Measurements from ENCODE around the gene NUTM2D. TPM values are rescaled to one million over a fixed set of nuclear protein-coding genes. Genes with fewer than 3 reads are reported as not detected.
"Not testable (repeated sequence)": the region's sequence is repeated elsewhere in the genome, so short reads cannot be mapped to it uniquely, and the experiment has no call there.

The NUTM2D gene
- total RNA-seq, 1 experiment from 2014 or later = 1.2 TPM

DNA sequence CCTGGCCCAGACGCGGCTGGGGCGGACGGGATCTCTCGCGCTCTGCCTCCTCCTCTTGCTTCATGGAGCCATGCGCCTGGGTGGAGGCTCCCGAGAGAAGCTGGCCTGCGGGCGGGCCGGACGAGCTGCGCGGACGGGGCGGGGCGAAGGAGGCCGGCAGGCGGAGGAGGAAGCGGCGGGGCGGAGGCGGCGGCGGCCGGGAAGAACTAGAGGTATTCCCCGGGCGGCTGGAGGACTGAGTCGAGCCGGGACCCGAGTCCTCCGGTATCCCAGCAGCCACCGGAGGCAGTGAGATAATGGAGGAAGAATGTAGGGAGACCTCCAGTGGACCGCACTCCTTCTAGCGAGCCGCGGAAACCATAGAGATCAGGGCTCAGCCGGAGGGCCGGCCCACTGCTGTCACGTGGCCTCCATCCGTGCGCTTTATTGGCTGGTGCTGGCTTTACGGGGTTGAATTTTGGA, 15.3 kb upstream of the NUTM2D start:
- DNase-seq (peak; percentile 77), ATAC-seq (peak; percentile 84)
- H3K36me3 ChIP-seq (ENCODE audit: low read depth, low read length); H3K9me3 ChIP-seq (ENCODE audit: low read length); H3K27me3 ChIP-seq (ENCODE audit: low read length); intact Hi-C loops (cut with micrococcal nuclease); CTCF ChIA-PET; H3K4me1 ChIP-seq (ENCODE audit: insufficient read depth, low read length); H3F3A ChIP-seq (ENCODE audit: low read length, unreplicated experiment); H4K20me1 ChIP-seq (ENCODE audit: low read length); BruUV-seq (replicated peaks); H3K9me2 ChIP-seq (replicated peaks; ENCODE audit: low read length); POLR2A ChIA-PET (ENCODE audit: unreplicated experiment): not testable (repeated sequence)
- Histone ChIP-seq H3K79me2 (ENCODE audit: low read length) (peaks cover 17% of the 10 kb centered on the region), H3K9ac (ENCODE audit: low read length) (peak overlapping the region; percentile 75), H3K27ac (ENCODE audit: low read length) (peak overlapping the region; percentile 46), H3K4me2 (ENCODE audit: low read length) (0 out of 2 replicates have a peak overlapping the region, but pooled peaks have one; percentile 44), H3K4me3 (ENCODE audit: low read length) (peak overlapping the region; percentile 66), H2AFZ (ENCODE audit: low read length) (peak overlapping the region; percentile 53; the same call in 1 of the 2 replicates)

DNA sequence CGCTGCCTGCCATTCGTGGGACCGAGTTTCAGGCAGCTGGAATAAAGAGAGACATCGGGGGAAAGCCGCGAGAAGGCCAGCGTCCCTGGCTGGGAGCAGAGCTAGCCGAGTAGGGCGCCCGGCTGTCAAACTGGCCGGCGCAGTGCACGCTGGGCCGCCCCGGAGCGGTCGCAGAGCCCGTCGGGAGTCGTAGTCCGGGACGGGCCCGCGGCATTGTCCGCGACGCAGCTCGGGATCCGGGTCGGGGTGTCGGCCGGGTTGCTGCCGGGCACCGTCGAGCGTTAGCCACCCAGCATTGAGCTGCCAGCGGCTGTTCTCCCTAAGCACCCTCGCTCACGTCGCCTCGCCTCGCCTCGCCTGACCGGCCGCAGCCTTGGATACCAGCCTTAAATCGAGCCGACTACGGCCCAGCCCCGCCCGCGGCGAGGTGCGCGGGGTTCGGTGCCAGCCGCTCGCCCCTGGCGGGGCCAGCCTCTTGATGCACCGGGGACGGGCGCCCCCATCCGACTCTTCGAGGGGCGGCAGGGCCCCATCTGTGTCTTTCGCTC, 14.8 kb upstream of the NUTM2D start:
- ATAC-seq = peak; percentile 59
- H3K4me3 ChIP-seq (ENCODE audit: low read length) = peak overlapping the region; percentile 44; the same call in 1 of the 2 replicates
- peak; percentile 51 for DNase-seq
- peaks cover 14% of the 10 kb centered on the region for H3K79me2 ChIP-seq (ENCODE audit: low read length)
- H3K4me1 ChIP-seq (ENCODE audit: insufficient read depth, low read length); H3K36me3 ChIP-seq (ENCODE audit: low read depth, low read length); H3K4me2 ChIP-seq (ENCODE audit: low read length); H3K9me2 ChIP-seq (replicated peaks; ENCODE audit: low read length); H3K27me3 ChIP-seq (ENCODE audit: low read length); POLR2A ChIA-PET (ENCODE audit: unreplicated experiment); CTCF ChIA-PET; H3F3A ChIP-seq (ENCODE audit: low read length, unreplicated experiment); H4K20me1 ChIP-seq (ENCODE audit: low read length); intact Hi-C loops (cut with micrococcal nuclease); H3K9me3 ChIP-seq (ENCODE audit: low read length); H2AFZ ChIP-seq (ENCODE audit: low read length): not testable (repeated sequence)
- peak overlapping the region; percentile 40; the same call in 1 of the 2 replicates for H3K9ac ChIP-seq (ENCODE audit: low read length)
- H3K27ac ChIP-seq (ENCODE audit: low read length) = peak overlapping the region; percentile 37; the same call in 1 of the 2 replicates
- TSS peak; percentile 55 for BruUV-seq (replicated peaks)

DNA sequence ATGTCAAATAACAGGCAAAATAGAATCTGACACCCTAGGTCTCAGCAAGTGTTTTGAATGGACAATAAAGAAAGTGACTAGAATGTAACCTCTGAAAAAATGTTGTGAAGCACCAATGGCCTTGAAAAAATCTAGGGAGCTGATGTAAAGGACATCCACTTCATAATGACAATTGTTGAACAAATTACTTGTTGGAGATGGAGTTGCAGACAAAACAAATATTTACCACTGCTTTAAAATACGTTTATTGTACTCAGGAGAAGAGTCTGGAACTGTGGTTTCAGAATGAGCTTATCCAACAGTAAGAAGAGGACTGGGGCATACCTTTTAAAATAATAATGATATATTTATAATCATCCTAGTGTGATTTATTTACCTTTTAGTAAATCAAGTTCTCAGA, 11.8 kb upstream of the NUTM2D start:
- H2AFZ ChIP-seq (ENCODE audit: low read length); ATAC-seq; H3K4me2 ChIP-seq (ENCODE audit: low read length); H4K20me1 ChIP-seq (ENCODE audit: low read length); H3K4me1 ChIP-seq (ENCODE audit: insufficient read depth, low read length); H3K27ac ChIP-seq (ENCODE audit: low read length); H3F3A ChIP-seq (ENCODE audit: low read length, unreplicated experiment); intact Hi-C loops (cut with micrococcal nuclease); H3K36me3 ChIP-seq (ENCODE audit: low read depth, low read length); H3K79me2 ChIP-seq (ENCODE audit: low read length); H3K27me3 ChIP-seq (ENCODE audit: low read length); POLR2A ChIA-PET (ENCODE audit: unreplicated experiment); BruUV-seq (replicated peaks); H3K4me3 ChIP-seq (ENCODE audit: low read length); H3K9me3 ChIP-seq (ENCODE audit: low read length); CTCF ChIA-PET; DNase-seq; H3K9me2 ChIP-seq (replicated peaks; ENCODE audit: low read length); H3K9ac ChIP-seq (ENCODE audit: low read length): not testable (repeated sequence)

DNA sequence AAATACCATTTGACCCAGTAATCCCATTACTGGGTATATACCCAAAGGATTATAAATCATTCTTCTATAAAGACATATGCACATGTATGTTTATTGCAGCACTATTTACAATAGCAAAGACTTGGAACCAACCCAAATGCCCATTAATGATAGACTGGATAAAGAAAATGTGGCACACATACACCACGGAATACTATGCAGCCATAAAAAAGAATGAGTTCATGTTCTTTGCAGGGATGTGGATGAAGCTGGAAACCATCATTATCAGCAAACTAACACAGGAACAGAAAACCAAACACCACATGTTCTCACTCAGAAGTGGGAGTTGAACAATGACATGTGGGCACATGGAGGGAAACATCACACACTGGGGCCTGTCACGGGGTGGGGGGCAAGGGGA, 7.4 kb upstream of the NUTM2D start:
- DNase-seq; ATAC-seq; H3K27me3 ChIP-seq (ENCODE audit: low read length); POLR2A ChIA-PET (ENCODE audit: unreplicated experiment); H3K9me3 ChIP-seq (ENCODE audit: low read length); H3K36me3 ChIP-seq (ENCODE audit: low read depth, low read length); H2AFZ ChIP-seq (ENCODE audit: low read length); H3K9me2 ChIP-seq (replicated peaks; ENCODE audit: low read length); H3K4me1 ChIP-seq (ENCODE audit: insufficient read depth, low read length); BruUV-seq (replicated peaks); H3K4me2 ChIP-seq (ENCODE audit: low read length); H3K27ac ChIP-seq (ENCODE audit: low read length); H3F3A ChIP-seq (ENCODE audit: low read length, unreplicated experiment); H3K9ac ChIP-seq (ENCODE audit: low read length); intact Hi-C loops (cut with micrococcal nuclease); H3K79me2 ChIP-seq (ENCODE audit: low read length); H4K20me1 ChIP-seq (ENCODE audit: low read length); H3K4me3 ChIP-seq (ENCODE audit: low read length); CTCF ChIA-PET: not testable (repeated sequence)

DNA sequence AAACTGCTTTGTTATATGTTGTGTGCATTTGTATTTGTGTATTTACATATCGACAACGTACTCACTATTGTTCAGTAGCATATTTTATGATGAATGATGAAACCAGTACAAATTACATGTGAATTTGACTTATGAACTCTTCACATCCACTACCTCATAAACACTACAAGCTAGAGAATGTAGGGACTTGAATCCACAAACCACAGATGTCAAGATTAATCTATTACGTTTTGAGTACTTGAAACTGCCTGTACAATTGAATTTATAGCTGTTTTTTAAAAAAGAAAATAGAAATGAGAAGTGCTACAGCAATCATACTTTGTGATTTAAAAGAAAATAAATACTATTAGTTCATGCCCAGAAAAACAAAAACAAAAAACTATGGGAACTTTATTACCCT, 4.7 kb upstream of the NUTM2D start:
- CTCF ChIA-PET; DNase-seq; H3K4me2 ChIP-seq (ENCODE audit: low read length); H4K20me1 ChIP-seq (ENCODE audit: low read length); H3K27me3 ChIP-seq (ENCODE audit: low read length); H3F3A ChIP-seq (ENCODE audit: low read length, unreplicated experiment); H3K9ac ChIP-seq (ENCODE audit: low read length); H3K4me1 ChIP-seq (ENCODE audit: insufficient read depth, low read length); BruUV-seq (replicated peaks); H3K27ac ChIP-seq (ENCODE audit: low read length); intact Hi-C loops (cut with micrococcal nuclease); H3K79me2 ChIP-seq (ENCODE audit: low read length); H3K9me3 ChIP-seq (ENCODE audit: low read length); H3K9me2 ChIP-seq (replicated peaks; ENCODE audit: low read length); POLR2A ChIA-PET (ENCODE audit: unreplicated experiment); ATAC-seq; H3K36me3 ChIP-seq (ENCODE audit: low read depth, low read length); H3K4me3 ChIP-seq (ENCODE audit: low read length); H2AFZ ChIP-seq (ENCODE audit: low read length): not testable (repeated sequence)

DNA sequence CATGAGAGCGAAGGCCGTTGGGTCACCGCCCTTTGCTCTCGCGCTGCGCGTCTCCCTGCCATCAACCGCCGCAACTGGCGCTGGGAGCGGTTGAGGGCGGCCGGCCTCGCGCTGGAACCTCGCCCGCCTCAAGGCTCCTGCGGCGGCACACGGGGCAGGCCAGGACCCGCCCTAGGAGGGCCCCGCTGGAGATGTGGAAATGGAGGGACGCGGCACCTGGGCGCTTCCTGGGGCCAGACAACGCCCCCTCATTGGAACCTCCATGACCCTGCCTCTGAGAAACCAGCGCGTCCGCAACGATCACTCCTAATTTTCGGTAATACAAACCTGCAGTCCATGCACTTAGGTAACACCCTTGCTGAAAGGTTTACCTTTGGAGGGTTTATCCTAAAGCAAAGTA, 2.4 kb upstream of the NUTM2D start:
- H3K27ac ChIP-seq (ENCODE audit: low read length); H3K4me3 ChIP-seq (ENCODE audit: low read length); H3K36me3 ChIP-seq (ENCODE audit: low read depth, low read length); H4K20me1 ChIP-seq (ENCODE audit: low read length); H3F3A ChIP-seq (ENCODE audit: low read length, unreplicated experiment); H3K4me1 ChIP-seq (ENCODE audit: insufficient read depth, low read length); CTCF ChIA-PET; POLR2A ChIA-PET (ENCODE audit: unreplicated experiment); H3K79me2 ChIP-seq (ENCODE audit: low read length); H3K9me3 ChIP-seq (ENCODE audit: low read length); DNase-seq; ATAC-seq; H3K27me3 ChIP-seq (ENCODE audit: low read length); BruUV-seq (replicated peaks); H2AFZ ChIP-seq (ENCODE audit: low read length); intact Hi-C loops (cut with micrococcal nuclease); H3K9me2 ChIP-seq (replicated peaks; ENCODE audit: low read length); H3K4me2 ChIP-seq (ENCODE audit: low read length); H3K9ac ChIP-seq (ENCODE audit: low read length): not testable (repeated sequence)

DNA sequence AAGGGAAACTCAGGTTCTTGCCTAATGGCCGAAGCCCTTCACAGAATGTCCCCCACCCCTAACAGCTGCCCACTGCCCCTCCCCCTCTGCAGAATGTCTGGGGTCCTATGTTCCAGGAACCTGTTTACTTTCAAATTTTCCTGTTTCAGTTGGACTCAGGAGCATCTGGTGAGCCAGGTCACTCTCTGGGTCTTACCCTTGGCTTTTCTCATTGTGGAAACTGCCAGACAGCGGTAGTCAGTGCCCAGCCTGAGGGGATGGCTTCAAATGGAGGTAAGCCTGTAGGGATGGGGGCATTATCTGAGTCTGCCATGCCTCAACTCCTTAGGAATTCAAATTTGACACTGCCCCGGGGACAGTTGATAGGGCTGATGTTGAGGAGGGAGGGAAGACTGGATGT, 615 bp downstream of the NUTM2D start:
- H3F3A ChIP-seq (ENCODE audit: low read length, unreplicated experiment); H3K79me2 ChIP-seq (ENCODE audit: low read length); intact Hi-C loops (cut with micrococcal nuclease); H3K9ac ChIP-seq (ENCODE audit: low read length); H3K4me2 ChIP-seq (ENCODE audit: low read length); H3K9me3 ChIP-seq (ENCODE audit: low read length); H3K4me1 ChIP-seq (ENCODE audit: insufficient read depth, low read length); H3K27me3 ChIP-seq (ENCODE audit: low read length); H3K9me2 ChIP-seq (replicated peaks; ENCODE audit: low read length); POLR2A ChIA-PET (ENCODE audit: unreplicated experiment); H2AFZ ChIP-seq (ENCODE audit: low read length); H4K20me1 ChIP-seq (ENCODE audit: low read length); BruUV-seq (replicated peaks); ATAC-seq; CTCF ChIA-PET; H3K4me3 ChIP-seq (ENCODE audit: low read length); H3K36me3 ChIP-seq (ENCODE audit: low read depth, low read length); H3K27ac ChIP-seq (ENCODE audit: low read length); DNase-seq: not testable (repeated sequence)

Data from PC-3 (cell line).